ENCODE data around the gene SRSF9. TPM values are rescaled to one million over a fixed set of nuclear protein-coding genes. Genes with fewer than 3 reads are reported as not detected.
"Not testable (repeated sequence)": the region's sequence is repeated elsewhere in the genome, so short reads cannot be mapped to it uniquely, and the experiment has no call there.

The SRSF9 gene
- total RNA-seq, 1 experiment from 2014 or later: 297 TPM

- Histone ChIP-seq H3K9me2 (ENCODE audit: insufficient read depth) (no peaks in the 10 kb centered on the region), H3K27me3 (ENCODE audit: insufficient read depth, low read length) (no peaks in the 10 kb centered on the region), H2AFZ (ENCODE audit: low read depth, low read length, poor library complexity, severe bottlenecking) (no peak overlapping the region), H3K4me1 (ENCODE audit: control insufficient read depth in 1 of 2, insufficient read depth in 2 of 2, low read length in 2 of 2) (no peaks in the 10 kb centered on the region), H3K36me3 (ENCODE audit: control insufficient read depth in 1 of 2, insufficient read depth in 2 of 2, low read length in 2 of 2) (no peaks in the 10 kb centered on the region; a peak in 2 of 4 replicates), H3K4me2 (ENCODE audit: low read length) (no peak overlapping the region), H3K79me2 (ENCODE audit: insufficient read depth, low read length) (0 out of 2 replicates have a peak, but pooled peaks cover 3% of the 10 kb centered on the region), H3K4me3 (replicated peaks in 1 of 2; ENCODE audit: low read depth in 1 of 2, low read length in 2 of 2) (no peak overlapping the region), H3K9me3 (ENCODE audit: control insufficient read depth in 1 of 2, insufficient read depth in 1 of 2, low read depth in 1 of 2, low read length in 2 of 2) (no peaks in the 10 kb centered on the region), H3K9ac (ENCODE audit: low read length) (no peak overlapping the region), H3K27ac (ENCODE audit: low read depth, low read length) (no peak overlapping the region), H4K20me1 (ENCODE audit: insufficient read depth) (no peaks in the 10 kb centered on the region)
- ChIA-PET CTCF (interaction anchor here (0.5 to 1.0 kb wide), 2 partner anchors 14 to 572 kb away, joined by 3 to 4 read pairs; no protein-coding TSS in a partner anchor), RAD21 (ENCODE audit: low non-redundant PET in 1 of 2, low total read pairs in 2 of 2, uncharacterized antibody in 2 of 2, unreplicated experiment in 2 of 2) (no interaction called here), POLR2A (no interaction called here)
- no TSS peak for BruUV-seq (replicated peaks)
- intact Hi-C loops (cut with micrococcal nuclease): no loop called here
- no peak for ATAC-seq
- no peak for DNase-seq (ENCODE audit: low read depth, low spot score)
- no peak for TF ChIP-seq SP1 (IDR thresholded peaks at IDR 0.05; ENCODE audit: low read depth)
- no peak for TF ChIP-seq ZFX (IDR thresholded peaks at IDR 0.05)
- TF ChIP-seq EZH2phosphoT487 (IDR thresholded peaks at IDR 0.05; ENCODE audit: borderline replicate concordance): no peak
- TF ChIP-seq SRF (IDR thresholded peaks at IDR 0.05; ENCODE audit: low read depth): no peak
- no peak for TF ChIP-seq ELF1 (IDR thresholded peaks at IDR 0.05; ENCODE audit: borderline replicate concordance, low read depth)
- no peak for TF ChIP-seq SIN3A (IDR thresholded peaks at IDR 0.05; ENCODE audit: low read depth)
- no peak for TF ChIP-seq YY1 (IDR thresholded peaks at IDR 0.05; ENCODE audit: extremely low read depth, insufficient replicate concordance, low read depth, low read length)
- TF ChIP-seq EZH2 (IDR thresholded peaks at IDR 0.05): no peak
- TF ChIP-seq RAD21 (IDR thresholded peaks at IDR 0.05; ENCODE audit: low read depth): no peak
- no peak for TF ChIP-seq ATF3 (IDR thresholded peaks at IDR 0.05)
- TF ChIP-seq EGR1 (IDR thresholded peaks at IDR 0.05; ENCODE audit: low read depth): no peak
- no peak for TF ChIP-seq MAX (IDR thresholded peaks at IDR 0.05)
- no peak for TF ChIP-seq ZNF274 (IDR thresholded peaks at IDR 0.05; ENCODE audit: low read depth, low read length)
- TF ChIP-seq CBX3 (IDR thresholded peaks at IDR 0.05; ENCODE audit: low read depth): no peak
- TF ChIP-seq JUND (IDR thresholded peaks at IDR 0.05): no peak
- TF ChIP-seq REST (IDR thresholded peaks at IDR 0.05; ENCODE audit: low read depth): no peak
- no peak for TF ChIP-seq POLR2A (IDR thresholded peaks at IDR 0.05; ENCODE audit: borderline replicate concordance, extremely low read depth, insufficient read depth, insufficient read length)
- TF ChIP-seq FOSL1 (IDR thresholded peaks at IDR 0.05; ENCODE audit: low read depth): no peak
- no peak for TF ChIP-seq CEBPB (IDR thresholded peaks at IDR 0.05; ENCODE audit: low read depth)
These were observed 18.6 kb upstream of the SRSF9 start for GRCh38 chr12:120488057-120488640.

GRCh38 chr12:120487552-120487951, 18.0 kb upstream of the SRSF9 start:
- H3K36me3 ChIP-seq (ENCODE audit: control insufficient read depth in 1 of 2, insufficient read depth in 2 of 2, low read length in 2 of 2); H3K9me3 ChIP-seq (ENCODE audit: control insufficient read depth in 1 of 2, insufficient read depth in 1 of 2, low read depth in 1 of 2, low read length in 2 of 2); BruUV-seq (replicated peaks); H3K27me3 ChIP-seq (ENCODE audit: insufficient read depth, low read length); H3K4me3 ChIP-seq (replicated peaks in 1 of 2; ENCODE audit: low read depth in 1 of 2, low read length in 2 of 2); H4K20me1 ChIP-seq (ENCODE audit: insufficient read depth); H3K9me2 ChIP-seq (ENCODE audit: insufficient read depth); H3K9ac ChIP-seq (ENCODE audit: low read length); H3K4me1 ChIP-seq (ENCODE audit: control insufficient read depth in 1 of 2, insufficient read depth in 2 of 2, low read length in 2 of 2); RAD21 ChIA-PET (ENCODE audit: low non-redundant PET in 1 of 2, low total read pairs in 2 of 2, uncharacterized antibody in 2 of 2, unreplicated experiment in 2 of 2); DNase-seq (ENCODE audit: low read depth, low spot score); POLR2A ChIA-PET; intact Hi-C loops (cut with micrococcal nuclease); H3K27ac ChIP-seq (ENCODE audit: low read depth, low read length); H3K79me2 ChIP-seq (ENCODE audit: insufficient read depth, low read length); H3K4me2 ChIP-seq (ENCODE audit: low read length); H2AFZ ChIP-seq (ENCODE audit: low read depth, low read length, poor library complexity, severe bottlenecking); ATAC-seq: not testable (repeated sequence)
- CTCF ChIA-PET: interaction anchor here (0.5 to 1.0 kb wide), 2 partner anchors 13 to 573 kb away, joined by 3 to 4 read pairs; no protein-coding TSS in a partner anchor
